PC-9 (cell line): Measurements from ENCODE around the gene SMURF1.

Experiments used
- EZH2 ChIP-seq: fragments of 200-600 bp; sonication (generic); IDR thresholded peaks from 2 replicates; pipeline ENCODE4 v1.8.0; 2017; ENCODE audit warnings: antibody characterized with exemption, low read depth
- TF ChIP-seq, protein P1 (sequence below): fragments of 200-600 bp; sonication (generic); conservative IDR thresholded peaks from 2 replicates; pipeline ENCODE4 v1.6.1; 2017; ENCODE audit warnings: mixed run types, antibody characterized with exemption, mild to moderate bottlenecking, moderate library complexity

DNA sequence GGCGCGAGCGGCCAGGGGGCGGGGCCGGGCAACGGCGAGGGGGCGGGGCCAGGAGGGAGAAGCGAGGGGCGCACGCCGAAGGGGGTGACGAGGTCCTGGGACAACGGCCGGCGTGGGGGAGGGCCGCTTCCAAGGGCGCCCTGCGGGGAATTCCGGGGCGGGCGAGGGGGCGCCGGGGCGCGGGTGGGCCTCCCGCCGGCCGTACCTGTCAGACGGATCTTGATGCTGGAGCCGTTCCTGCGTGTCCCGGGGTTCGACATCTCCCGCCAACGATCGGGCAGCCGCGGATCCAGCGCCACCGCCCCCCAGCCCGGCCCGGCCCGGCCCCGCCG lies 421 bp downstream of the SMURF1 start:
- TF ChIP-seq, protein P1, sequence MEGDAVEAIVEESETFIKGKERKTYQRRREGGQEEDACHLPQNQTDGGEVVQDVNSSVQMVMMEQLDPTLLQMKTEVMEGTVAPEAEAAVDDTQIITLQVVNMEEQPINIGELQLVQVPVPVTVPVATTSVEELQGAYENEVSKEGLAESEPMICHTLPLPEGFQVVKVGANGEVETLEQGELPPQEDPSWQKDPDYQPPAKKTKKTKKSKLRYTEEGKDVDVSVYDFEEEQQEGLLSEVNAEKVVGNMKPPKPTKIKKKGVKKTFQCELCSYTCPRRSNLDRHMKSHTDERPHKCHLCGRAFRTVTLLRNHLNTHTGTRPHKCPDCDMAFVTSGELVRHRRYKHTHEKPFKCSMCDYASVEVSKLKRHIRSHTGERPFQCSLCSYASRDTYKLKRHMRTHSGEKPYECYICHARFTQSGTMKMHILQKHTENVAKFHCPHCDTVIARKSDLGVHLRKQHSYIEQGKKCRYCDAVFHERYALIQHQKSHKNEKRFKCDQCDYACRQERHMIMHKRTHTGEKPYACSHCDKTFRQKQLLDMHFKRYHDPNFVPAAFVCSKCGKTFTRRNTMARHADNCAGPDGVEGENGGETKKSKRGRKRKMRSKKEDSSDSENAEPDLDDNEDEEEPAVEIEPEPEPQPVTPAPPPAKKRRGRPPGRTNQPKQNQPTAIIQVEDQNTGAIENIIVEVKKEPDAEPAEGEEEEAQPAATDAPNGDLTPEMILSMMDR: no peak
- TF ChIP-seq EZH2: no peak
